Osteoblast (primary cell): ENCODE data around the gene LHX6. TPM values are rescaled to one million over a fixed set of nuclear protein-coding genes. Genes with fewer than 3 reads are reported as not detected.

ENCODE experiments used
- DNase-seq: peaks from one replicate; pipeline ENCODE4 v3.0.0; 2011; ENCODE audit warnings: low spot score, mixed read lengths; ENCODE audit not compliant: insufficient read length; ENCODE audit errors: missing footprints
- H2AFZ ChIP-seq: 2 replicates; pipeline ENCODE4 v1.6.0; 2011; ENCODE audit warnings: mild to moderate bottlenecking, low read length
- H3K27ac ChIP-seq: 2 replicates; pipeline ENCODE4 v1.5.1; 2011; ENCODE audit warnings: mild to moderate bottlenecking, low read depth, low read length, moderate library complexity
- H3K27me3 ChIP-seq: 2 replicates; pipeline ENCODE4 v1.6.0; 2012; ENCODE audit warnings: mild to moderate bottlenecking, control low read depth, inconsistent platforms, low read length, moderate library complexity; ENCODE audit not compliant: insufficient read depth
- H3K36me3 ChIP-seq: 2 replicates; pipeline ENCODE4 v1.5.1; 2011; ENCODE audit warnings: mild to moderate bottlenecking, low read length, control low read depth, moderate library complexity; ENCODE audit not compliant: insufficient read depth
- H3K4me1 ChIP-seq: 2 replicates; pipeline ENCODE4 v1.5.1; 2011; ENCODE audit warnings: mild to moderate bottlenecking, low read length, control low read depth, moderate library complexity; ENCODE audit not compliant: insufficient read depth
- H3K4me2 ChIP-seq: 2 replicates; pipeline ENCODE4 v1.6.0; 2011; ENCODE audit warnings: mild to moderate bottlenecking, low read length; ENCODE audit not compliant: insufficient read depth
- H3K4me3 ChIP-seq: fragments of 200-600 bp; sonication (generic); 3 replicates; pipeline ENCODE4 v1.5.1; 2012; ENCODE audit warnings: mild to moderate bottlenecking, low read length, inconsistent platforms; ENCODE audit not compliant: insufficient read depth
- H3K79me2 ChIP-seq: 2 replicates; pipeline ENCODE4 v1.6.0; 2012; ENCODE audit warnings: mild to moderate bottlenecking, low read length, control low read depth, inconsistent platforms; ENCODE audit not compliant: insufficient read depth
- H3K9me3 ChIP-seq: 2 replicates; pipeline ENCODE4 v1.5.1; 2011; ENCODE audit warnings: low read depth, low read length, control low read depth
- H4K20me1 ChIP-seq: 2 replicates; pipeline ENCODE4 v1.6.0; 2012; ENCODE audit warnings: mild to moderate bottlenecking, low read length, control low read depth; ENCODE audit not compliant: insufficient read depth
- CTCF ChIP-seq: IDR thresholded peaks from 2 replicates; pipeline ENCODE4 v1.5.1; 2011; ENCODE audit warnings: mild to moderate bottlenecking, low read depth, low read length, moderate library complexity; ENCODE audit errors: extremely low read depth
- total RNA-seq: library from RNA; depleted of rRNA; stranded (reverse); fragments of >200 nt; gene quantifications from 2 replicates; pipeline ENCODE4 v1.2.3, GENCODE V29; 2012

LHX6 gene
- total RNA-seq, 1 donor = not detected

- Histone ChIP-seq H3K4me3 (no peak overlapping the region), H3K27ac (no peak overlapping the region), H4K20me1 (peaks cover 31% of the 10 kb centered on the region), H2AFZ (no peak overlapping the region), H3K27me3 (peaks cover 8% of the 10 kb centered on the region), H3K9me3 (no peaks in the 10 kb centered on the region), H3K4me1 (peaks cover 10% of the 10 kb centered on the region), H3K79me2 (peaks cover 55% of the 10 kb centered on the region), H3K4me2 (peak overlapping the region; percentile 95), H3K36me3 (no peaks in the 10 kb centered on the region)
- TF ChIP-seq CTCF = peak; percentile 67
- peak; percentile 79 for DNase-seq
These were observed 70.6 kb downstream of the LHX6 start for GRCh38 chr9:122158202-122158601.

GRCh38 chr9:122155796-122156195, 73.0 kb downstream of the LHX6 start:
- no peak overlapping the region for H3K4me2 ChIP-seq

More at GRCh38 chr9:122155796-122156195, 73.0 kb downstream of the LHX6 start:
- Histone ChIP-seq H2AFZ (no peak overlapping the region), H3K36me3 (peaks cover 3% of the 10 kb centered on the region), H3K9me3 (no peaks in the 10 kb centered on the region), H4K20me1 (peaks cover 31% of the 10 kb centered on the region), H3K4me1 (peaks cover 10% of the 10 kb centered on the region), H3K4me3 (no peak overlapping the region), H3K27me3 (no peaks in the 10 kb centered on the region), H3K79me2 (peaks cover 72% of the 10 kb centered on the region), H3K27ac (no peak overlapping the region)
- TF ChIP-seq CTCF = no peak
- DNase-seq = no peak

Other genes with a start within 250 kb of the LHX6 start
- 6.2 and 8.0 TPM in 2 replicates for gene TTLL11, start 135.6 kb downstream of the LHX6 start, total RNA-seq
- gene NDUFA8, start 69.2 kb downstream of the LHX6 start, total RNA-seq = 17.0 and 18.3 TPM in 2 replicates
- 0.36 TPM in 1 of 2 replicates, not detected in the other for gene MORN5, start 69.0 kb downstream of the LHX6 start, total RNA-seq
- 10.0 and 10.9 TPM in 2 replicates for gene RBM18, start 35.9 kb upstream of the LHX6 start, total RNA-seq
- gene MRRF, start 35.9 kb upstream of the LHX6 start, total RNA-seq = 35.8 and 41.5 TPM in 2 replicates
- 2.5 and 3.2 TPM in 2 replicates for gene PTGS1, start 142.1 kb upstream of the LHX6 start, total RNA-seq
- gene OR1J1, start 249.0 kb upstream of the LHX6 start, total RNA-seq = not detected in 2 replicates